Thoracic aorta endothelial cell (primary cell): ENCODE data around the gene RASSF1. TPM values are rescaled to one million over a fixed set of nuclear protein-coding genes. Genes with fewer than 3 reads are reported as not detected.

Source experiments
- total RNA-seq: library from RNA; depleted of rRNA; stranded (reverse); fragments of >200 nt; gene quantifications from 2 replicates; pipeline ENCODE4 v1.2.3, GENCODE V29; 2012

RASSF1 gene, protein sequence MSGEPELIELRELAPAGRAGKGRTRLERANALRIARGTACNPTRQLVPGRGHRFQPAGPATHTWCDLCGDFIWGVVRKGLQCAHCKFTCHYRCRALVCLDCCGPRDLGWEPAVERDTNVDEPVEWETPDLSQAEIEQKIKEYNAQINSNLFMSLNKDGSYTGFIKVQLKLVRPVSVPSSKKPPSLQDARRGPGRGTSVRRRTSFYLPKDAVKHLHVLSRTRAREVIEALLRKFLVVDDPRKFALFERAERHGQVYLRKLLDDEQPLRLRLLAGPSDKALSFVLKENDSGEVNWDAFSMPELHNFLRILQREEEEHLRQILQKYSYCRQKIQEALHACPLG
- 14.6 and 17.0 TPM in 2 replicates for total RNA-seq

DNA sequence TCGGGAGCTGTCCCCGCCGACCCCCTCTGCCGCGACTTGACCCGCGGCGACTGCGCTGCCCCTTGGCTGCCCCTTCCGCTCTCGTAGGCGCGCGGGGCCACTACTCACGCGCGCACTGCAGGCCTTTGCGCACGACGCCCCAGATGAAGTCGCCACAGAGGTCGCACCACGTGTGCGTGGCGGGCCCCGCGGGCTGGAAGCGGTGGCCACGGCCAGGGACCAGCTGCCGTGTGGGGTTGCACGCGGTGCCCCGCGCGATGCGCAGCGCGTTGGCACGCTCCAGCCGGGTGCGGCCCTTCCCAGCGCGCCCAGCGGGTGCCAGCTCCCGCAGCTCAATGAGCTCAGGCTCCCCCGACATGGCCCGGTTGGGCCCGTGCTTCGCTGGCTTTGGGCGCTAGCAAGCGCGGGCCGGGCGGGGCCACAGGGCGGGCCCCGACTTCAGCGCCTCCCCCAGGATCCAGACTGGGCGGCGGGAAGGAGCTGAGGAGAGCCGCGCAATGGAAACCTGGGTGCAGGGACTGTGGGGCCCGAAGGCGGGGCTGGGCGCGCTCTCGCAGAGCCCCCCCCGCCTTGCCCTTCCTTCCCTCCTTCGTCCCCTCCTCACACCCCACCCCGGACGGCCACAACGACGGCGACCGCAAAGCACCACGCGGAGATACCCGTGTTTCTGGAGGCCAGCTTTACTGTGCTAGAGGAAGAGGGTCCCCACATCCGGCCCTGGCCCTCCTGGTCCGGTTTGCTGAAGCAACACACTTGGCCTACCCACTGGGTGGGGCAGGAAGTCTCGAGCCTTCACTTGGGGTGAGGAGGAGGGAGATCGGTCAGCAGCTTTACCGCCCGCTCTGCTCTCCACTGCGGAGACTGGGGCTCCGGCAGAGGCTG lies at the start of gene RASSF1:
RASSF1 (minus strand) TSS at position 389 of the 882 bp plus-strand sequence; CDS start at position 358, 31 bp downstream.

DNA sequence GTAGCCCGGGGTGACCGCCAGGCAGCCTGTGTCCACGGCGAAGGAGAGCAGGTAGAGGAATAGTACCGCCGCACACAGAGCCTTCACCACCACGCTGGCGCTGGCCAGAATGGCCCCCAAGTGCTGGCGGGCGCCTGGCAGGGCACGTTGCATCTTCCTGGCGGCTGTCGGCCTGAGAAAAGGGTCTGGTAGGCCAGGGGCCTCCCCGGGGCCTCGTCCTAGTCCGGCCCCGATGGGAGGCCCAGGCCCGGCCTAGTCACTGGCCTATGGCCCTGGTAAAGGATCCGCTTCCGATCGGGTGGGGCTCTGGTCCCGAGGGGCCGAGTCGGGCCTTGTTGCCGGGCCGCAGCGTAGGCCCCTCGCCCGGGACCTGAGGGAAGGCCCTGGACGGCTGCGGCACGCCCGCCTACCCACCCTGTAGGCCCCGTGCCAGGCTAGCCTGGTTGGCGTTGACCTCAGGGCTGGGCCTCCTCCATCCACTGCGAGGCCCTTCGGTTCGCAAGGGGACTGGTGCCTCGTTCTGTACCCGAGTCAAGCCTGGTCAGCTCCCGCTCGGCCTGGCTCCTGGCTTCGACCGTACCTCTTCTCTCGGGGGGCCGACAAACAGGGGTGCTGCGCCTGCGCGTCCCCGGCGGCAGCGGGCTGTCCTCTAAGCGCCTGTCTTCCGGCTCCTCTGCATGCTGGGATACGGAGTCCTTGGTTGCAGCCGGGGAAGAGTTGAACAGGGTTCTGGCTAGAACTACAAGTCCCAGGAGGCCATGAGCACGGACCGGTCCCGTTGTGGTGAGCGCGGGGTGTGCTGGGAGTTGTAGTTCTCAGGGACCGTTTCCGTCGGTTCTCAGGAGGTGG lies 18.5 kb upstream of the RASSF1 start, which contains the start of gene TMEM115:
TMEM115 (minus strand) TSS at position 611 of the 849 bp plus-strand sequence; CDS start at position 153, 458 bp downstream.

DNA sequence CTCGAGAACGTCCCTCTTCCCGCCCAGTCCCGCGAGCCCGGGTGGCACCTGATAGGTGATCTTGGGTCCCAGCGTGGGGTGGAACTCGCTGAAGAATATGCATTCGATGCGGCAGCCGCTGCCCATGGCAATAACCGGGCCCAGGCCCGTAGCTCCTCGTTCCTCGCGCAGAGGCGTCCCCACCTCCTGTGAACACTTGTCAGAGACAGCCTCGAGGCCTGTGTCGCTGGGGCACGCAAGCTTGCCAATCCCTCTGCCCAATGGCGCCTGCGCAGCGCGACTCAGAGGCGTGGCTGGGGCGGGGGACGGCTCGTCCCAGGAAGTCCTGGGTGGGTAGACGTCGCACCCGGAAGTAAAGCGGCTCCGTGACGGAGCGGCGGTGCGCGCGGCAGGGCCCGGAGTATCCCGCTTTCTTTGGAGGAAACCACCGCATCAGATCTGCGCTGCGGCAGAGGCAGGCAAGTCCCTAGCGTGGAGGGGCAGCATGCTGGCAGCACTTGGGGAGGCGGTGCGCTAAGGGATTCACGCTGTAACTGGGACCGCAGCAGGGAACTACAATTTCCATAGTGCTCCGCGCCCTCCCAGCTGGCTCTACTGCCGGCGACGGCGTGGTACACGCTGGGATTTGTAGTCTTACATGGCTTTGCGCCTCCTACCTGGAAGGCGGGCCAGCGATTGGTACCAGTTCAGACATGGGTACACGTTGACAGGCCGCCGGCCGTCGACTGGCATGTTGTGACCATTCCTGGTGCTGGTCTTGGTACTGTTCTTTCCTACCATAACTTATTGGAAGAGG lies 10.1 kb upstream of the RASSF1 start, which contains the start of the genes CYB561D2 and NPRL2:
CYB561D2 (plus strand) TSS at position 336 of the 796 bp plus-strand sequence. CDS start 572 bp downstream, outside the sequence.
NPRL2 (minus strand) TSS at position 249 of the 796 bp plus-strand sequence; CDS start at position 126, 123 bp downstream.

DNA sequence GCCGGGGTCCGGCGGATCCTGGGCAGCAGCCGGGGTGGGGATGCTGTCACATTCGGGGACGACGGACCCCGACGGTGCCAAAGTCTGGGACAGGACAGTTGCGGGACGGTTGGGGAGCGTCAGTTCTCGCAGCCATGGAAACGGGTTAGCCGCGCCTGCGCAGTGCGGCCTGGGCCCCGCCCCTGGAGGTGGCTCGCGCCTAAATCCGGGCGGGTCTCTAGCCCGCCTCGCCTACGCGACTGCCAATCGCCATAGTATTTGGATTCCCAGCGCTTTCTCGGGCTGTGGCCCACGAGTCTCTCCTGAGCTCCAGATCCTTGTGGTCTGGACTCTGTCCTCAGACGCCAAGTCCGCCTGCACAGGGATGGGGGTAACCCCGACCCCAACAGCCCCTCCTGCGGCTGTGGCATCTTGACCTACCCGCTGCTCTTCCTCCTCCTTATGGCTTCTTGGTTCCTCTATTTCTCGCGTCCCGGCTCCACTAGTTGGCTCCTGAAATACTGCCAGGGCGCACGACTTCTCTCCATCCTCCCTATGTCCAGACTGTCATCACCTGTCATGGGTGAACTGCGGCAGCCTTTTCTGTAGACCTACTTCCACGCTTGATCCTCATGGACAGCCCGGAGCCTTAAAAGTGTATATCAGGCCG lies 5.1 kb upstream of the RASSF1 start, which contains the start of gene ZMYND10:
ZMYND10 (minus strand) TSS at position 147 of the 649 bp plus-strand sequence. CDS start 153 bp downstream, outside the sequence.

DNA sequence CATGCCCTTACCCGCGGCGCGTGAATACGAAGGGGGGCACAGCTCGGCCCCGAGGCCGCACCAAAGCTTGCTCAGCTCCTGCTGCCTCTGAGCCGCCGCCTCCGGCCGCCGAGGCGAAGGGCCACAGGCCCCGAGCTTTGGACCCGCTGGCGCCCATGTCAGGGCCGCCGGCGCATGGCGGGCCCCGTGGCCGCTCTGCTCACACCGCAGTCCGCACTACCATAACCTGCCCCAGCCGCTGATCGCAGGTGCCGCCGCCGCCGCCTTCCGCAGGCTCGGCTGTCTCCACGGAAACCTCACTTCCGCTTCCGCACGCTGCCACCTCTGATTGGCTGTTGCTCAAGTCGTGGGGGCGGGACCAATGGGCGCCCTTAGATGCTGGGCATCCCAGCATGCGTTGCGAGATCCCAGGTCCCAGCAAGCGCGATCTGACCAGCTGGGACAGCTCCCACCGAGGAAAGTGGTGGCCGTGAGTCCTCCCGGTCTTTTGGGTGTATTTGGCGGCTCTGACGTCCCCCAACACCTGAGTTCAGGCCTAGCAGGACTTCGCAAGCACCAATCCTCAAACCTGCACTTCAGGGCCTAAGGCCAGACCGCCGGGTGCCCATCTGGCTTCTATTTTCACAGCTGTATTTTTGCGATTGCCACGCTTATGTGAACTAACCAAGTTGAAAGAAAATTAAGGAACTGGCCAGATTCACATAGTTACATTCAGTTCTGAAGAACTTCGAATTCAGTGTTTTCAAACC lies 12.5 kb downstream of the RASSF1 start, which contains the start of gene TUSC2:
TUSC2 (minus strand) TSS at position 281 of the 749 bp plus-strand sequence; CDS start at position 157, 124 bp downstream.

DNA sequence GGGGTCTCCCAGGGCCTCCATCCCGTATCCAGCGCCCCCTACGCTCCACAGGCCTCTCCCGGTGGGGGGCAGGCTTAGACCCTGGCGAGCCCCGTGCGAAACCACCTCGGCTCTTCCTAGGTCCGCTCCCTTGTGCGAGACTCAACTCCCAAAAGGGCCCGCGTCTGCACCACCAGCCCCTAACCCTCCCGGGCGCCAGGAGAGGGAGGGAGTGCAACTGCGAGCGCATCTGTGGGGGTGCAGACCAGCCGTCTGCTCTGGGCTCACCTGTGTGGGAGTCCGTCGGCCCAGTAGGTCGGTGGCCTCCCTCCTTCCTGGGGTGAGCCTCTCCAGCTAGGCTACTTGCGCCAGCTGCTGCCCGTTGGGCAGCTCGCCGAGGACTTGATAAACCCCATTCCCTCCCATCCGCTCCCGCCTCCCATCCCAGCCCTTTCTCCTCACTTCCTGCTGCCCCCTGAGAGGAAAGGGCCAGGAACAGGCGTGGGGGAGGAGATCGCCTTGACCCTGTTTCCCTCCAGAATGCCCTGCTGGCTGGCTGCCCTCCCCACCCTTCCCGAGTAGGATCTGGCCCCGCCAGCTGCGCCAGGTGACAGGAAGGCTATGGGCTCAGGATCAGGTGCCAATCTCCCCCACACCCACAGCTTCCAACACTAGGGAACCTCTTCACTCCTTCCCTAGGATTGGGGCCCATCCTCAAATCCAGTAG lies 18.1 kb downstream of the RASSF1 start, which contains the start of gene HYAL2:
HYAL2 (minus strand) TSS at position 360 of the 706 bp plus-strand sequence. CDS start 2,256 bp downstream, outside the sequence.

DNA sequence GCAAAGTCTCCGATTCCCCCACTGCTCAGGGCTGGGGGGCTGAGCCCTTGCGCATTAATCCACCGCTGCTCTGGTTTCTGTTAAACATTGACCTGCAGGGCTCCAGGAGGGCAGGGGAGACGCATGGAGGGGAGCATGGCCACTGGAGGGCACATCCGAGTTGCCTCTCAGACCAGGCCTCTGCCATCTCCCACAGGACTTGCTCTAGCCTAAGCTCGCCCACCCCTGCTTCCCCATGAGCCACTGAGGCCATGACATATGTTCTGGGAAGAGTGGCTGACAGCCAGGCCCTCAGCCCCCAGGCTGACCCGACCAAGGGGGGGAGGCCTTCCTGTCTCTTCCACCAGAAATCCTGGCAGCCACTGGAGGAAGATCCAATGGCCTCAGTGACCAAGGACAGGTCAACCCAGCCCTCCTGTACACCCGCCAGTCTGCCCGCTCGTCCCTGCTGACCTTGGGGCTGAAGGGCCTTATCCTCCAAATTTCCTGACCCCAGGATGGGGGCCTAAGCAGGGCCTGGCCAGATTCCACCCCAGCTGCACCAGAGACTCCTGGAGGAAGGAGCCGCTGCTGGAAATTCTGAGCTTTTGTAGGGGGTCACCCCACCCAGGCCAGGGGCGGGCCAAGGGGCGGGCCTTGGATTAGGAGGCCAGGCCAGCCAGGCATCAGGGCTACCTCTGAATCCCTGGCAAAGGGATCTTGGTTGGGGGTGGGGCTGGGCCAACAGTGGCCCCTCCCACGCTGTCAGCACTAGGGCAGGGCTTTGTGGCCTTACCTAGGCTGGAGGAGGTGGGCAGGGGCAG lies 37.4 kb downstream of the RASSF1 start, which contains the start of gene HYAL1:
HYAL1 (minus strand) TSS at position 562 of the 803 bp plus-strand sequence. CDS start 618 bp downstream, outside the sequence.

DNA sequence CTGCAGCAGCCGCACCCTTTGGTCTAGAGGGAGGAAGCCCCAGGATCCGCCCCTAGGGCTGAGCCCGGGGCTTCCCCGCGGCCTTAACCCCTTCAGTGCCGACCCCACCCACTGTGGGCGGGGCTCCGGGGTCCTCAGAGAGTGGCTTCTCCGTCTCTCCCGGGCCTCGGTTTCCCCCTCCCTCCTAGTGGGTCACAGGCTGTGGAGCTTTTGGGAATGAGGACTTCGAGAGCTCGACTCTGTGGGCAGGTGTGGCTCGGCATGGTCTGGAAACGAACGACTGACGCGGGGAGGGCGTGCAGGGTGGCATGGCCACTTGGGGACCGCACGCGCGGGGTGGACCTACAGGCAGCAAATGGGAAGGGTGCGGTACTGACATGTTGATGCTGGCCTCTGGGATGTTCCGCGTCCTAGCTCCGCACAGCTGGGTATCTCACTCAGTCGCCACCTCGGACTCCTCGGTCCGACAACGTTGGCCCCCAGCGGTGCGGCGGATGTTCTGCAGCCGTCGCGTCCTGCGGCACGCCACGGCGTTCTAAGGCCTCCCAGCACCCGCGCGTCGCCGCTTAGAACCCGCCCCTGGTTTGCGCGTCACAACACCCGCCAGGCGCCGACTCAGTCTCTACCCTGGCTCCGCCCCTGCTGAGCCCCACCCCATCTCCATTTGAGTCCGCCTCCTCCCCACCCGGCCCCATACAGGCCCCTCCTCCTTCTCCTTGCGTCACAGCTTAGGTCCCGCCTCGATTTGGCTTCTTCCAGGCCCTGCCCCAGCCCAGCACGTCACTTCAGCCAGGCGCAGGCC lies 41.6 kb downstream of the RASSF1 start, which contains the start of the genes HYAL3 and NAA80:
HYAL3 (minus strand) TSS at position 570 of the 802 bp plus-strand sequence. CDS start 3,803 bp downstream, outside the sequence.
NAA80 (minus strand) TSS at position 570 of the 802 bp plus-strand sequence. CDS start 1,942 bp downstream, outside the sequence.

DNA sequence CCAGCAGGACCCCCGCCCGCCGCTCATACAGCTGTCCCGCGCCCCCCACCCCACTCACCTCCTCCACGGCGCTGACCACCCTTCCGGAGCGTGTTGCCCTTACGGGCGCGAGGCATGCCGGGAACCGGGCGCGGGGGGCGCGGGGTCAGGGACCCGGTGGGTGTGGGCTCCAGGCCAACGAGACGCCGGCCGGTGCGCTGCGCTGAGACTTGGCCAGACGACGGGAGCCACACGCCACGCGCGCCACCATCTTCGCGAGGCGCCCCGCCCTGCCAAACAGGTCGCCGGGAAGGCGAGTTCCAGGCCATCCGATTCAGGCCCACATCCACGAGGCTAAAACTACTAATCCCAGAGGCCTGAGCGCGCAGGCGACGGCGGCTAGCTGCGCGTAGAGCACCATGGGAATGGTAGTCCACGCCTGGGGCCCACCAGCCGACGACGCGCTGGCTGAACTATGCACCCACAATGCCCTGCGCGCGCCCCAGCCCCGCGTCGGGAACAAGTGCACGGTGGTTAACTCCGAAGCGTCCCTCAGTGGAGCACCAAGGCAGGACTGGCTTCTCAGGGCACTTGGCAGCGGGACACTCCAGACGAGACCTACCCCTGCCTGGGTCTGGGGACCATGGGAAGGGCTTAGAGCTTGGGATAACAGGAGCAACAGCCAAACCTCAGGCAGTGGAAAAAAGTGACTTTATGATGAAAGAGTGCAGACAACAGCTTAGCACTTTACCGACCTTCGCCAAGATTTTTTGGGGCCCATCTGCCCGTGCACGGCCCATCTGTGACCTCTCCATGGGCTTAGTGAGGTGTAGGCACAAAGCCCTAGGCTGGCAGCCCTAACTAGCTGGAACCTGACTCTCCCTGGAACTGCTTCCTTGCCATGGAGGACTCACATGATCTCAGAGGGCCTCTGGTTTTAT lies 48.2 kb downstream of the RASSF1 start, which contains the start of gene IFRD2:
IFRD2 (minus strand) TSS at position 271 of the 920 bp plus-strand sequence; CDS start at position 116, 155 bp downstream.

Other genes starting within 250 kb of the RASSF1 start
- 75.3 and 134 TPM in 2 replicates for gene SEMA3F, start 185.5 kb downstream of the RASSF1 start, total RNA-seq
- gene GNAT1, start 149.2 kb downstream of the RASSF1 start, total RNA-seq: not detected in 2 replicates
- 0.13 and 0.36 TPM in 2 replicates for gene SLC38A3, start 135.6 kb downstream of the RASSF1 start, total RNA-seq
- 492 and 561 TPM in 2 replicates for gene GNAI2, start 104.6 kb downstream of the RASSF1 start, total RNA-seq
- 0.40 and 0.79 TPM in 2 replicates for gene SEMA3B, start 71.7 kb downstream of the RASSF1 start, total RNA-seq
- gene LSMEM2, start 61.7 kb downstream of the RASSF1 start, total RNA-seq: not detected in 2 replicates
- 114 and 131 TPM in 2 replicates for gene IFRD2, start 48.4 kb downstream of the RASSF1 start, total RNA-seq
- 4.9 and 7.0 TPM in 2 replicates for gene HYAL3, start 41.4 kb downstream of the RASSF1 start, total RNA-seq
- 7.0 and 10.0 TPM in 2 replicates for gene NAA80, start 41.4 kb downstream of the RASSF1 start, total RNA-seq
- 3.7 and 5.0 TPM in 2 replicates for gene HYAL1, start 37.3 kb downstream of the RASSF1 start, total RNA-seq
- gene HYAL2, start 18.1 kb downstream of the RASSF1 start, total RNA-seq: 271 and 320 TPM in 2 replicates
- gene TUSC2, start 12.6 kb downstream of the RASSF1 start, total RNA-seq: 29.6 and 31.4 TPM in 2 replicates
- 0.07 and 0.13 TPM in 2 replicates for gene ZMYND10, start 4.9 kb upstream of the RASSF1 start, total RNA-seq
- gene NPRL2, start 9.9 kb upstream of the RASSF1 start, total RNA-seq: 15.8 and 16.1 TPM in 2 replicates
- 10.8 and 12.2 TPM in 2 replicates for gene CYB561D2, start 10.0 kb upstream of the RASSF1 start, total RNA-seq
- gene TMEM115, start 18.7 kb upstream of the RASSF1 start, total RNA-seq: 42.3 and 46.7 TPM in 2 replicates
- under 0.01 TPM in 2 replicates for gene CACNA2D2, start 162.8 kb upstream of the RASSF1 start, total RNA-seq
- 2.1 and 3.4 TPM in 2 replicates for gene C3orf18, start 226.9 kb upstream of the RASSF1 start, total RNA-seq
- 10.8 and 12.0 TPM in 2 replicates for gene HEMK1, start 228.7 kb upstream of the RASSF1 start, total RNA-seq